GM18873 (cell line): Measurements from ENCODE around the gene APOO.
A peak's percentile ranks its signal among the peaks of the same experiment; 100 is the strongest.

Experiments
- ATAC-seq: cut with Tn5 transposase; IDR thresholded peaks from one replicate; pipeline ENCODE4 v1.9.1; 2021; ENCODE audit warnings: mild to moderate bottlenecking, moderate library complexity, moderate number of reproducible peaks; ENCODE audit not compliant: unreplicated experiment, low FRiP score

Gene APOO

DNA sequence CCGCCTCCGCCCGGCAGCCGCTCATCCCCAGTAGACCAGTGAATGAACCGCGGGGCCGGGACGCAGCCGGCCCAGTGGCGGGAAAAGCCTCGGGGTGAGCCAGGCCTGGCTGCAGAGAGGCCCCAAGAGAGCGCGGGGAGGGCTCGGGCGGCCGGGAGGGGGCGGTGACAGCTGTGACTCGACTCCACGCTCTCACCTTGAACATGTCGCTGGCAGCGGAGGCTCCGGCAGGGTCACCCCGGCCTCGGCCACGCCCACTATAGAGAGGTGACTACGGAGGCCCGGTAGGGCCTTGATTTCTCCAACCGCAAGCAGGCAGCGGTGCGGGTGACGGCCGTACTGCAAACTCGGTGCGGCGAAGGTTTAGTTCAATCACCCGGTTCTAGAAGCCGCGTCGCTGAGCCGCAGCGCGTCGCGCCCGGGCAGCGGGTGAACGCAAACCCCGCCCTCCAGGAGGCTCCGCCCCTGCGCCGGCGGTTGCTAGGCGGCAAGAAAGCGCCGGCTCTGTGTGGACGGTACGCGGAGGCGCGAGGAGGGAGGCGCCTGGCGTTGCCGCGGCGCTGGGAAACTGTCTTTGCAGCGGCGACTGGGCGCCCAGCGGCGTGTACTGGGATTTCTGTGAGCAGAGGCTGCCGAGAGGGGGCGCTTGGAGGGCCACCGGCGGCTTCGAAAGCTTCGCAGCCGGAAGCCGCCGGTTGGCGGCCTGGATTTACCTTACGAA is at the start of gene APOO, which contains the start of gene CXorf58:
TSS of gene APOO (minus strand) at position 441 of the 721 bp plus-strand sequence. CDS start at position 205, 236 bp downstream.
TSS of gene CXorf58 (plus strand) at position 509 of the 721 bp plus-strand sequence. CDS start 2,297 bp downstream, outside the sequence.
- peak; percentile 77 for ATAC-seq

DNA sequence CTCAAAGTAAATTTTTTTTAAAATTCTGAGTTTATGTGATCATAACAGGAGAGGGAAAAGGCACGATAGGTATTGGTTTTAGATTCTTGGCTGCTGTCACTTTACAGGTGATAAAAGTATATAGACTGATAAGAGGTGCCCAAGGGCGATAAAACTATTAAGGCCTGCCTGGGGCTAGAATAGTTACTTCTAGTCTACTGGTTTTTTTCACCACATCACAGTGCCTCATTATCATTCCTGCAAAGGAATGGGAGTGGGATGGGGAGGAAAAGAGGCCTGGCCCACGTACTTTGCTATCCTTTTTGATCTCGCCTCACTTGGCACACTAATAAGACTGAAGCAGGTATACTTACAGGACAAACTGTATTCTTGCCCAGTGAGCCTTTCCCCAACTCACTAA is 46.7 kb upstream of the APOO start:
- no peak for ATAC-seq

DNA sequence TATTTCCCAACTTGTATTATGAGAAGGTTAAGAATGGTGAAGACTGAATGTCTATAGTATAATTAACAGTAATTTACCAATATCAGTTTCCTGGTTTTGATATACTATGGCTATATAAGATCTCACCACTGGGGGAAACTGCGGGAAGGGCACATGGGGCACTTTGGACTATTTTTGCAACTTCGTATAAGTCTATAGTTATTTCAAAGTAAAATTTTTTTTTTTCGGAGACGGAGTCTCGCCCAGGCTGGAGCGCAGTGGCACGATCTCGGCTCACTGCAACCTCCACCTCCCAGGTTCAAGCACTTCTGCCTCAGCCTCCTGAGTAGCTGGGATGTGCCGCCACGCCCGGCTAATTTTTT is 46.2 kb upstream of the APOO start:
- ATAC-seq, result no peak

DNA sequence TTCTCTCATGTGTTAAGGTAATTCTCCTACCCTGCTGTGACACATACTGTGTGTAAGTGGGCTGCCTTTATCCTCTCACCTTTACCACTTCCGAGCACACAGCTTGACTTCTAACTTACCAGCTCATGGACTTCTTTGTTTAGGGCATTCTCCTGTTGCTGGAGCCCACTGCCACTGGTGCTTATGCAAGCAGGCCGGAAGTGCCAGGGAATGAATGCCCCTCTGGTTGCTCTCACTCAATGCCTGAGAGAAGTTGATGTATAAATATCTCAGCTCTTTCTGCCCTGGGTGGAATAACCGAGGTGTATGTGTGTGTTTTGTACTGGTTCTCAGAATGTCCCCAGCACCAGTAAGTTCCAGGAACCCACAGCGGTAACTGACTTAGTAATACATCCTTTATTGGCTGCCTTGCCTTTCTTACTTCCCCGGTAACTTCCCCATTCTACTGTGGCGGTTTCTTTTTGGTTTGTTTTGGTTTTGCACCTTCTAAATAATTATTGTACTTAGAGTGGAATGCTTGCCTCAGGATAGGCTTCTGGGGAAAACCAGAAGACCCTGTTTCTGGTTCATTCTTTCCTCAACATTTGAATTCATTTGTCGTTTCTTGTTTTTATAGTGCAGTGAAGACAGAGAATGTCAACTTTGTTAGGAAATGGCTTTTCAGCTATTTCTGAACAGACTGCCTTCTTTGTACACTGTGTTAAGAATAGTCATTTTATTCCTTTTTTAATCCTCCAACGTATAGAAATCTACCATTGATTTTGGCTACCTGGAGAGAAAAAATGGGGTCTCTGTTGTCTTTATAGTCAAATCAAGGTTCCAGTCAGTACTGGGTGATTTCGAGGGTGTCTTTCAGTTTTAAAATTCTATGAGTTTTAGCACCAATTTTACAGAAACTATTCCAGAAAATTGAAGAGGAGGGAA is 45.5 kb upstream of the APOO start:
- ATAC-seq, result peak; percentile 87

DNA sequence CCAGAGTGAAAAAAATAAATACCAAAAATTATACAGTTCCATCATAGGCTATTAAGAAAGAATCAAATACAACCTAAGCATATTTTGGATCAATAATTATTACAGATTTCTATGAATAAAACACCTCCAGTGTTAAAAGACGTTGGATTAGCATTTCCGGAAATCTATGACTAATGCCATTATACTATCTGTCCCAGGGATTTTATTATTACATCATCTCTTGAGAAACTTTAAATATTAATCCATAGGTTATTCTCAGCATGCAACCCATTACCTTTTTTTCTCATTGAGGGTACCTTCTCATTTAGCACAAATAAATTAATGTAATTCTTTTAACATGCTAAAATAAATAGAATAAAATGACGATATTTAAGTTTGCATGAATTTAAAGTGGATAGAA is 44.7 kb upstream of the APOO start:
- ATAC-seq, result no peak

DNA sequence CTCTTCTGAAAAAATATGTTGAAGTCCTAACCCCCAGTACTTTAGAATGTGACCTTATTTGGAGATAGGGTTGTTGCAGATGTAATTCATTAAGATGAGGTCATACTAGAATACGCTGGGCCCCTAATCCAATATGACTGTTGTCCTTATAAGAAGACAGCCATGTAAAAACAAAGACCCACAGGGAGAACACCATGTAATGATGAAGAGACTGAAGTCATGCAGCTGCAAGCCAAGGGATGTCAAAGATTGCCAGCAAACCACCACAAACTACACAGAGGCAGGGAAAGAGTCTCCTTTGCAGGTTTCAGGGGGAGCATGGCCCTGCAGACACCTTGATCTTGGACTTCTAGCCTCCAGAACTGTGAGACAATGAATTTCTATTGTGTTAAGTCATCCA is 37.5 kb upstream of the APOO start:
- no peak for ATAC-seq

DNA sequence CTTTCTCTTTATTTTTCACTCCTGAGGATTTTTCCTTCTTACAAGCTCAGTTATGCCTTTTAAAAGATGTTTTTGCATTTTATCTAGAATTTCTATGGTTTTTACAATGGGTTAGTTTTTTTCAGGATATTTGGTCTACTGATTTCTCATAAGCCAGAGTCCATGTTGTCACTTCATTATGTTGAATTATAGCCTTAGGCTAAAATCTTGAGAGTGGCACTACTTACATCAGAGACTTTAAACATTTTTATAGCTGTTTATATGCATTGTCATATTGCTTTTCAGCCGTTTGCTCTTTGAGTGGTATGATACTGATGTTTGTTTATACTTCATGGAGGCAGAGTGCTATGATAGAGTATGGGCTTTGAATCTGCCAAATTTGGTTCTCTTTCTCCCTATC is 36.5 kb upstream of the APOO start:
- ATAC-seq, result no peak

DNA sequence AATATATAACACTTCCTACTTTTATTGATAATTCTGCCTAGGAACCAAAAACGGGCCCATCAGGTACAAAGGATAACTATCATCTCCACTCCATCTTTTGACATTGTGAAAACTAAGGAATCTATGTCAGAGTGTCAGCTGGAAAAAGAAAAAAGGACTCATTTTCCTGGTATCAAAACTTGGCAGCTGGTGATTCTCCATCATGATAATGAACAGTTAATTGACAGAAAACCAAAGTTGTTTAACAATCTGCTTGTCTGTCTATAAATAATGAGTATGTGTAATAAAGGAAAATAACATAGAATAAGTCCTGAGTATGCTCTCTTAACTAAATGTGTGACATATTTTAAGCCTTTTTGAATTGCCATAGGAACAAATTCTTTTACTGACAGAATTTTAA is 31.5 kb upstream of the APOO start:
- ATAC-seq, result no peak

DNA sequence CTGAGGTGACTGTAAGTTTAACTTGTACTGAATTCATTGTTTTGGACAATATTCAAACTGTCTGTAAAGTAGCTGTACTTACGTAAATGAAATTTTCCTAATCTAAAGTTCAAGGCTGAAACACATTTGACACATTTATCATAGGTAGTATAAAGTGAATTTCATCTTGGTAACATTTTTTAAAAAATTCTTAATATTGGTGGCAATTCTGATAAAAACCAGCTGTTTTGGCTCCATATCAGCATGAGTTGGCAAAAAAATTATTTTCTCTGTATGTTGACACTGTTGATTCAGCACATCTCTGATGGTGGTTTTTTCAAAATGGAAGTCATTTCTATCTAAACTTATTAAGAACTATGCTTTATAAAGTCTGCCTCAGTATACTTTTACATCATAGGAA is 31.0 kb upstream of the APOO start:
- ATAC-seq, result no peak

DNA sequence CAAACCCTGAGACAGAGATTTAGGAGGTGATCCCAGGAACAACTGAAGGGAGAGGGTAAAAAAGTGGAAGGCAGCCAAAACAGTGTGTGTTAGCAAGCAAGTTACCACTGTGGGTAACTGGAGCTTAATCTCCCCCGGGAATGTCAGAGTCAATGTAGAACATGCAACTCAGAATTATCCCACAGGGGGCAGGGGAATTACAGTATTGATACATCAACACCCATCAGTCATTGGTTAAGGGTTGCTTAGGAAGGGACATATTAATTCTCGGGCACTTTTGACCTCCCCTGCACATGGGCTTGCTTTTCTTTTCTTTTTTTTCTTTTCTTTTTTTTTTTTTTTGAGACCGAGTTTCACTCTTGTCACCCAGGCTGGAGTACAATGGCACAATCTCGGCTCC is 29.4 kb upstream of the APOO start:
- ATAC-seq, result no peak

DNA sequence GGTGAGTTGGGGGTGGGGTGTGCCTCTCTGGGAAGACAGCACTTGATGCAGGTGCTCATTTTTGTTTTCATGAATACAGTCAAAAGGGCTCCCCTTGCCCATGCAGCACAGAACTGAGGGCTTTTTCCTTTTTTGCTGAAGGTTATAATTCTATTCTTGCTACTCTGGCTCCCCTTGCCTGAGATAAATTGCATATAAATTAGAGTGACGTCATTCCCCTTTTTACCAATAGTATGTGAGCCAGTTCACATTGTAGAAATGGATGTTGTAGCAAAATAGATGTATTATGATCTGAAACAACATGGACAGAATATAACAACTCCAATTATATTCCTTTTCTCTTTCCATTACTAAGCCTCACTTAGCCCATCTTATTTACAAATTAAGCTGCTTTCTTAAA is 28.4 kb upstream of the APOO start:
- no peak for ATAC-seq

DNA sequence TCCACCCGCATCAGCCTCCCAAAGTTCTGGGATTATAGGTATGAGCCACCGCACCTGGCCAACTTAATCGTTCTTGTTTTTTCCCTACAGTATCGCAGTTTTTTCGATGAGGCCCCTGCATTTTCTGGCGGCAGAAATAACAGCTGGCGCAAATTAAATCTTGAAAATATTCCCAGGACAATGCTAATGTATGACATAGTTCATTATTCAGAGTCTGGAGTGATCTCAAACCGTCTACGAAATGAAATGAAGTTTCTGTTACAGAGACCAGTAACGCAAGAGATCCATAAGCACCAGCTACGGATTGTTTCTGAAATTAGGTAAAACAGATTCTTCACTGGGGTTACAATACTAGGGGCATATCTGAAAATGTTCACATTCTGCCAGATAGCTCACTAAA is 27.4 kb upstream of the APOO start:
- ATAC-seq, result no peak

DNA sequence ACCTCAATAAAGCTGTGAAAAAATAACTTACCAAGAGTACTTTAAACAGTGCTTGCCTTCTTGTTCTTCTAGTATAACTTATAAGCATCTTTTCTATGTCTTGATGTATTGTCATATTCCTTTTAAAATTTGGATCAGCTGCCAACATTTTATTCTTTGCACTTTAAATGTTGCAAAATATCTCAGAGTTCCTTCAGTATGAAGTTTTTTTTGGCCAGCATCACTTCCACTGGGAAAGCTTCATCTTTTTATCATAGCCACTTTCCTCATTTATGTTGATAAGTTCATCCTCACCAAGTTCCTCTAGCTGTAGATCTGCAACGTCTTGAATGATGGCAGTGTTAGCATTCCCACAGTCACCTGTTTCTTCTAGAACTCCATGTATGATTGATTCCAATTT is 24.3 kb upstream of the APOO start:
- no peak for ATAC-seq

DNA sequence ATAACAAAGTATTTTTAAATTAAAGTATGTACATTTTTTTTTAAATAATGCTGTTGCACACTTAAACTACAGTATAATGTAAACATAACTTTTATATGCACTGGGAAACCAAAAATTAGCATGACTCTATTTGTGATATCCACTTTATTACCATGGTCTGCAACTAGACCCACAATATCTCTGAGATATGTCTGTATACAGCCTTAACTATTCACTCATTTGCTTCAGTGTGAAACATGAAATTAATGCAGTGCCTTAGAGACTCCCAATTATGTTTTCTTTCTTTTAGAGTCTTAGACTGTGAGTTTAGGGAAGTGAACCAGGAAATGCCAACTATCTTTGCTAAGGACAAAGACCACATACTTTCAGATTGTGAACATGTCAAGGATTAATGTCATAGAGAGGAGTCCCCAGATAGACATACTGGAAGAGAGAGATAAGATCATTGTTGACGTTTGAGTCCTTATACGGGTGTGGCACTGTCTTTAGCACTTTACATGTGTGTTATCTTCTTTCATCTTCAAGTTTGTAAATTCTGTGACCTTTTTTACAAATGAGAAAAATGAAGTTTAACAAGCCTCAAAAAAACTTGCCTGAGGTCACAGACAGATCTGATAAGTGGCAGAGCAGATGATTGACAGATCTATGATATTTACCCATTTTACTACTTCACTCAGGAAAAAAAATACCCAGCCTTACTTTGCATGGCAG is 23.3 kb upstream of the APOO start:
- no peak for ATAC-seq

DNA sequence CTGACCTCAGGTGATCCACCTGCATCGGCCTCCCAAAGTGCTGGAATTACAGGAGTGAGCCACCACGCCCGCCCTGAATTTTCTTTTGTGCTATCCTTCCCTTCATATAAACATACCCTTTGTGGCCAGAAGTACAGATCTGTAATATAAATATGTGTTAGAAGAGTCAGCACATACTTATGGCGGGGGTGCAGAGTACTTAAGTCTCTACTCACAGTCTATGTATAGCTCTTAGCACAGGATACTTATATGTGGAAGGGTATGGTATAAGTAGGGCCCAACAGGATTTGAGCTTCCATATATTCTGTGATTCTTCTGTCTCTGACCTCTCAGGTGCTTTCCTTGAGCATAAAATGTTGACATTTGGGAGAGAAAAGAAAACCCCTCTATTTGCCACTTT is 18.3 kb upstream of the APOO start:
- no peak for ATAC-seq

DNA sequence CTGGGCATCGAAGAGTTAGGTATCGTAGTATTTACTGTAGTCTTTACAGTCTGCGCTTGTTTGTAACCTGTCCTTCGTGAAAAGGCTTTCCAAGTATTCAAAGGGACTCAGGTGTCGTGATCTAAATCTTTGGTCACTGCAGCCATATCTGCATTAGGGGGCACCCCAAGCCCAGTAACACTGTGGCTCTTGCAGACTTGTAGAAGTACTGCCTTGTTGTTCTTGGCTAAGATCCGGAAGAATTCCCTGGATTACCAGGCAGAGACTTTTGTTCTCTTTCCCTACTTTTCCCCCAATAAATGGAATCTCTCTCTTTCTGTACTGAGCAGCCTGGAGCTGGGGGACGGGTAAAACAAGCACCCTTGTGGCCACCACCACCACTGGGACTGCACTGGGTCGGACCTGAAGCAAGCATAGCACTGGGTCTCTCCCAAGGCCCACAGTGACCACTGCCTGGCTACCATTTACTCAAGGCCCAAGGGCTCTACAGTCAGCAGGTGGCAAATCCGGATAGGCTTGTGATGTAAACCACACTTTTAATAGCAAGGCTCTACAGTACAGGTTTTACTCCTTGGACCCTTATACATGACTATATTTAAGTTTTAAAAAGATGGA is 12.1 kb upstream of the APOO start:
- ATAC-seq, result no peak

DNA sequence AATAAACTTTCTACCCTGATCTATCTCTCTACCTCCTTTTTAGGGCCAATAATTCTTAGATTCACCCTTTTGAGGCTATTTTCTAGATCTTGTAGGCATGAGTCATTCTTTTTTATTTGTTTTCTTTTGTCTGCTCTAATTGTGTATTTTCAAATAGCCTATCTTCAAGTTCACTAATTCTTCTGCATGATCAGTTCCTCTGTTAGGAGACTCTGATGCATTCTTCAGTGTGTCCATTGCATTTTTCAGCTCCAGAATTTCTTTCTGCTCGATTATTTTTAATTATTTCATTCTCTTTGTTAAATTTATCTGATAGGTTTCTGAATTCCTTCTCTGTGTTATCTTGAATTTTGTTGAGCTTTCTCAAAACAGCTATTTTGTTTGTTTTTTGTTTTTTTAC is 11.4 kb upstream of the APOO start:
- ATAC-seq, result no peak

DNA sequence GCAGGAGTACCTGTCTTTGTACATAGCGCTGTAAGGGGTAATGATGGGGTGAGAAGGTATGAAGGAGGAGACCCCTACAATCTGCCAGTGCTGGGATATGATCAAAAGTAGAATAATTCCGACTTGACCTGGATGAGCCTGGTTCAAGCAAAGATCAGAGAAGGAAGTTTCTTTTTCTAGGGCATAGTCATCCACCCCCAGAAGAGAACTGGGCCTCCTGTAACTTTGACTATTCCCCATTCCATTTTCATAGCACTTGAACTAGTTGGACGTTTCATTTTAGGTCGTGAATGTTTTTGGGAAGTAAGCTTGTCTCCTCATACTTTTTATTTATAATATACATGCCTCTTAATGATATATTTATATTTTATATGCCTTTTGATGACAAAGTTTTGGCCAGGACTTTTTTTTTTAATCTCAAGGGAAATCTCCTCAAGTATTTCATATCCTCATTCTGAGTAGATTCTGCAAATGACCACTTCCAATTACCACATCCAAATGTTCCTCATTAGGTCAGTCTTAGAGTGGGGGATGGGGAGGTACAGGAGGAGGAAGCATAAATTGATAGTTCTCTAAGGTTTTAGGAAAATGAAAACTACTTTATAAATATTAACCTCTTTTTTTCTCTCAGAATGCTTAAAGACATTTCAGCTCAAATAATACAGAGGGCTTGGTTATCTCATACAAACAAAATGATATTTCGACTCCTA is 3.5 kb upstream of the APOO start:
- ATAC-seq, result no peak

DNA sequence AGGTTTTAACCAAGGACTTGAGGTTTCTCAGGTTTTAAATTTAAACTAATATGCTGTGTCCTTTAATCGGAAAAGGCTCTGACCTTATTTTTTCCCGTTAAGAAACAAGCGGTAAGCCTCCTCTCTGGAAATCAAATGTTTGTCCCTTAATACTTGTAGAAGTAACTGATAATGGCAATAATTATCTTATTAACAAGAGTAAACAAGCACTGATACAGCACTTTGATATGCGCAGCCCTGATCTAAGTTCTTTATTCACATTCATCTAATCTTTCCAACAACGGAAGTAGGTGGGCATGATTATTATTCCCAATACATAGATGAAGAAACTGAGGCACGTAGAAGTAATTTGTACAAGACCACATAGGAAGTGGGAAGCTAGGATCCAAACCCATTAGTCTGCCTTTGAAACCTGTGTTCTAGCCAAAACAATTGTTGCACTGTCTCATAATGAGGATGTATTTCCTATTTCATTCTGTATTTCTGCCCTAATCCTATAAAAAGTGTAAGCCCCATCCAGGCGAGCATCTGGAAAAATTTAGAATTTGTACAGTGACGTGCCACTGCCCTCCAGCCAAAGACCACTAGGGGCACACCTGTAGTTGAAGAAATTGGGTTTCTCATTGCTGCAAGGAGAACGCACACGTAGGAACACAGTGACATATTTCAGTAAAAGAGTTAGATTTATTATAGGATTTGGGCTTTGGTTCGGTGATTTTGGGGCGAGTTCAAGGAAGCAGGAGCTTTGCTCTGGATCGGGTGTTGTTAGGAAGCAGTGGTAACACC is 674 bp upstream of the APOO start:
- no peak for ATAC-seq
